SH-SY5Y (cell line): ENCODE data around the gene WDR20.

ENCODE experiments used
- GATA2 ChIP-seq: IDR thresholded peaks from 2 replicates; pipeline ENCODE4 v1.6.1; 2011; ENCODE audit warnings: mild to moderate bottlenecking, low read depth, low read length
- GATA3 ChIP-seq: IDR thresholded peaks from 2 replicates; pipeline ENCODE4 v1.6.1; 2011; ENCODE audit warnings: low read depth, mild to moderate bottlenecking, low read length, moderate library complexity

DNA sequence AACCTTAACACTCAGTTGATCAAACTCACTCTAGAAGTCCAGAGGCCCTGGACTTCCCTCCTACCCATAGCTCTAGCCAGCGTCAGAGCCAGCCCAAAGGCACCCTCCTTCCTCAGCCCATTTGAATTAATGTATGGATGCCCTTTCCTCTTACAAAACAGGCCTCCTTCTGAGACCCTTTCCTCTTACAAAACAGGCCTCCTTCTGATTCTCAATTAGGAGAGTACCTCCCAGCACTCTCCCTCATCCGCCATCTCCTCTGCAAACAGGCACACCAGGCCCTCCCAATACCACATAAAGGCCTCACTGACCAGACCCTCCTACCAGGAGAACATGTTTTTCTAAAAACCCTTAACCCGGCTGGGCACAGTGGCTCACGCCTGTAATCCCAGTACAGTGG lies 99.5 kb downstream of the WDR20 start:
- TF ChIP-seq GATA2 (no peak), GATA3 (no peak)
